ENCODE measurements around the gene PCSK9.

PCSK9 gene

DNA sequence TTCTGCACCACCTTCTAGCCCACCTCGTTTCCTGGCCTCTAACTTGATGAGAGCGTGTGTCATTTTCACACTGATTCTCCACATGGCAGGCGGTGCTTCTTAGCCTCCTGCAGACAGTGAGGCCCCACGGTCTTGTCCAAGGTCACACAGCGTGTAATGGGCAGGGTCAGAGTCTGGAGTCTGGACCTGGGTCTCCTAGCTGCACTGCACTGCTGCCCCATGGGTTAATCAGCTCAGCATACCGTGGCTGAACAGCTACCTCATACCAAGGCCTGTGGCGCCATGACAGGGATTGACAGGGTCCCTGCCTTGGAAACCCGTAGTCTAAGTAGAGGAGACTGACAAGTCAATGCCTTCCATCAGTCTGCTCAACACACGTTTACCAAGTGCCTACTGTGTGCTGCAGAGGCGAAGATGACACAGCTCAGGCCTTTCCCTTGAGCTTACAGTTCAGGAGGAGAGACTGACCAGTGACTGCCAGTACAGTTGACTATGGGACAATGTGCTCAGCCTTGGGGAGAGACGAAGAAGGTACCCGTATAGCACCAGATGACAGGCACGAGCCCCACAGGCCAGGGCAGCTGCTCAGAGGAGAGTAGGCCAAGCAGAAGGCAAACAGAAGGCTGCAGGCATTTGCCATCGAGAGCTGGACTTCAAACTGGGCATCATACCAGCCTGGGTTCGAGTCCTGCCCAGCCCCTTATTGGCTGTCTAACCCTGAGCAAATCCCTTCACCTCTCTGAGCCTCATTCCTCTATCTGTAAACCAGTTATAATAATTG, 5.5 kb downstream of the PCSK9 start:
- no peak for DNase-seq

DNA sequence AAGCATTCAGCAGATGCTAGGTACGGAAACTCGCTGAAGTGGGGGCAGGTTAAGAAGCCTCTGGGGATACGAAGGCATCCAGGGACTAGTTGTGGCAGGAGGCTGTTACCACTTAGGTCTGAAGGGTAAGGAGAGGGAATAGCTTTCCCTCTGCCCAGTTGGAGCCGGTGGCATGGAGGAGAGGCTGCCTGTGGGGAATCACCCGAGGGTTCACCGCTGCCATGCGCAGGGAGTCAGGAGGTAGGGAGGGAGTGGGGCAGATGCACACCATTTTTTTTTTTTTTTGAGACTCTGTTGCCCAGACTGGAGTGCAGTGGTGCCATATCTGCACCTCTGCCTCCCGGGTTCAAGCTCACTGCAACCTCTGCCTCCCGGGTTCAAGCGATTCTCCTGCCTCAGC, 6.1 kb downstream of the PCSK9 start:
- DNase-seq = no peak

DNA sequence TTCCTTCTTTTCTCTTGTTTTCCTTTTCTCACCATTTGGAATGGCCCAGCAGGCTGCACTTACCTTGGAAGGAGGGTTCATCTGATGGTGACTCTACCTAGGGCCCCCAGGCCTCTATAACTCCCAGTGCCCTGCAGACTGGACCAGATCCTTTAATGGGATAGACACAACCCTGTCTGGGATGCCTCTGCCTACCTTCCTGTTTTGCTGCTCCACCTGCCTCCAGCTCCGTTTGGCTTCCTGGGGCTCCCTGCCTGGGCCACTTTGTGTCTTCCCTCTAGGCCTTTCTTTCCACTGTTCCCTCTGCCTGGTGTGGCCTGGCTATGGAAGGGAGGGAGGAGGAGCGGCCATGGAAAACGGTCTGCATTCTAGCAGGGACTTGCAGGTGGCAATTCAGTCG, 7.5 kb downstream of the PCSK9 start:
- no peak for DNase-seq

DNA sequence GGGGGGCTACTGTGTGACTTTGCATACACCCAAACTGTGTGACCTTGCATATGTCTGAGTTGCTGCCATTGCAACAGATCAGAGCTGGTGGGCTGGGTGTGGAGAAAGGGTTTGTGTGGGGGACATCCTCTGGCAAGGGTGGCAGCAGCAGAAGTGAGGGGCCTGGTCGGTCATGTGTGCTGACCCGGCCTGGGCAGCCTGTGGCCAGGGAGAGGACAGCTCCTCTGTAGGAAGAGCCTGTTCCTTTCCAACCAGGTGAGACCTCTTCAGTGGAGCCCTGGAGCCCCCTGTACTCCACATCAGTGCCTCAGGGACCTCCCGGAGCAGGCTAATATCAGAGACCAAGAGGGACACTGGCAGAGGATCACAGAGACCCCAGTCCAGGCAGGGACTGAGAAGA, 8.3 kb downstream of the PCSK9 start:
- no peak for DNase-seq

DNA sequence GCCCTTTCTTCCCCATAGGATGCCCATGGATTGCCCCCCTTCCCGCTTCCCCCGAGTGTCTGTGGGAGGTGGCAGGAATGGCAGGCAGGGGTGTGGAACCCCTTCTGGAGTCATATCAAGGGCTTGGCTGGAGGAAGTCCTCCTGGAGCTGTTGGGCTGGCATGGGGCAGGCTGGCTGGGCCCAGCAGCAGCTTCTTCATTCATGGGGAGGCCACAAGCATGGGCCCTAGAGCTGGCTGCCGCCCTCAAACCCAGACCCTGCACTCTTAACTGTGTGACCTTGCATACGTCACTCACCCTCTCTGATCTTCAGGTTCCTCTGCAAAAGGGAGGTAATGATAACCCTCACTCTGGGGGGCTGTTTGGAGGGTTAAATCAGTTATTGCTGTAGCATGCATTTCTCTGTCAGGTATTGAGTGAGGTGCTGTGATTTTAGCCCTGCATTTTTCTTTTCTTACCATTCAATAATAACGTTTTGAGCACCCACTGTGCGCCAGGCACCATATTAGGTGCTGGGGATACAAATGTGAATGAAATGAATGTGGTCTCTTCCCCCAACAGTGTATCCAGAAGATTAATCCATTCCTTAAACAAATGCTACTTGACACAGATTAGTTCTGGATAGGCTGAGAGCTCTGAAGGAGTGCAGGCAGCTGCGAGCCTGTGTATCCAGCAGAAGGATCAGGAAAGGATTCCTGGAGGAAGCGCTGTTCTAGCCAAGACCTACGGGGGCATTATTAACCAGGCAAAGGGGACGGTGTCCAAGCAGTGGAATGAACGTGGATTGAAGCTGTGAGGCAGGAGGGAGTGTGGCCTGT, 9.3 kb downstream of the PCSK9 start:
- no peak for DNase-seq

DNA sequence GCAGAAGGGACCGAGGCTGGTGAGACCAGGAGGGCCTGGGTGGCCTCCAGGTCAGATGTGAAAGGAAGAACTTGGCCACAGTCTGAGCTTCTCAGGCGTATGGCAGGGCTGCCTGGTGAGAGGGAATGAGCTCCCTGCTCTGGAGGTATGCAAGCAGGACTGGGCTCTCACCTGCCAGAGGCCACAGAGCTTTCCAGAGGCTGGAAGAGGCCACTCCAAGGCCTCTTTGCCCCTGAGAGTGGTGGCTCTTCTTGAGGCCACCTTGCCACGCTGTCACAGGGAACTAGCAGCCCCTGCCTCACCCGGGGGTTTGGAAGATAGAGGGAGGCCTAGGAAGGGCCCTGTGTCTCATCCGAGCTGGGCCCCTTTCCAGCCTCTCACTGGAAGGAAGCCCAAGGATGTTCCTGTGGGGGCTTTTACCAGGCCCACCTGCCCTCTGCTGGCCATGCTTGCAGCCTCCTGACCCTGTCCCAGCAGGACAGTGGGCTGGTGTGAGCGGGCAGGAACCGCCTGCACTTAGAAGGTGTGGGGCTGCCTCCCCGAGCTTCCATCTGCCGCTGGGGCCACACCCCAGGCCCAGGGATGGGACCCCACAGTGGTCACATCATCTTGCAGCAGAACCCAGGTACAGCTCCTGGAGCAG, 10.0 kb downstream of the PCSK9 start:
- no peak for DNase-seq

GRCh38 chr1:55049914-55050278, 10.5 kb downstream of the PCSK9 start:
- no peak for DNase-seq

DNA sequence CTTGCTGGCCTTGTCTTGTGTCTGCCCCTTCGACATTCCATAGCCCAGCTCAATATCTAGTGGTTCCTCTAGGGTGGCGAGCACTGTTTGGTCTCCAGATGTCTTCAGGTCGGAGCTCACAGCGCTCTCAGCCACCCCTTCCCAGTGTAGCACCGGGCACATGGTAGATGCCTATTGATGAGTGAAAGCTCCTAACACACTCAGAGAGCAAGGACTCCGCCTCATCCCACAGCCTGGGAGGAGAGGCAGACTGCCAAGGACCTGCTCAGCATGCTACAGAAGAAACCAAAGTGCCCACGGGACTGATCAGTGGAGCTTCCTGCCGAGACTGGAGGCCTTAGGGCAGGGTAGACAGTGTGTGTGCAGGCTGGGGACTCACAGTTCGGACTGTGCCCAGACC, 10.9 kb downstream of the PCSK9 start:
- DNase-seq = no peak

GRCh38 chr1:55051169-55051568, 11.8 kb downstream of the PCSK9 start:
- no peak for DNase-seq

DNA sequence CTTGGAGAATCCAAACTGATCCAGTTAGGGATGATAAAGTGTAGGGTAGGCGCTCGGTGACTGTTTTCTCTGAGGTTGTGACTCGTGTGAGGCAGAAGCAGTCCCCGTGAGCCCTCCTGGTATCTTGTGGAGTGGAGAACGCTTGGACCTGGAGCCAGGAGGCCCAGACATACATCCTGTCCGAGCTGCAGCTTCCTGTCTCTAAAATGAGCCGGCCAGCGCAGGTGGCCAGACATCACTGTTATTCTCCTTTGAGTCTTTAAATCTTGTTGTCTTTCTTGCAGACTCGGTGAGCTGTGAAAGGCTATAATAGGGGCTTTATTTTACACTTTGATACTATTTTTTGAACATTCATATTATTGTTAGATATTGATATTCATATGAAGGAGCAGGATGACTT, 12.3 kb downstream of the PCSK9 start:
- DNase-seq = no peak

DNA sequence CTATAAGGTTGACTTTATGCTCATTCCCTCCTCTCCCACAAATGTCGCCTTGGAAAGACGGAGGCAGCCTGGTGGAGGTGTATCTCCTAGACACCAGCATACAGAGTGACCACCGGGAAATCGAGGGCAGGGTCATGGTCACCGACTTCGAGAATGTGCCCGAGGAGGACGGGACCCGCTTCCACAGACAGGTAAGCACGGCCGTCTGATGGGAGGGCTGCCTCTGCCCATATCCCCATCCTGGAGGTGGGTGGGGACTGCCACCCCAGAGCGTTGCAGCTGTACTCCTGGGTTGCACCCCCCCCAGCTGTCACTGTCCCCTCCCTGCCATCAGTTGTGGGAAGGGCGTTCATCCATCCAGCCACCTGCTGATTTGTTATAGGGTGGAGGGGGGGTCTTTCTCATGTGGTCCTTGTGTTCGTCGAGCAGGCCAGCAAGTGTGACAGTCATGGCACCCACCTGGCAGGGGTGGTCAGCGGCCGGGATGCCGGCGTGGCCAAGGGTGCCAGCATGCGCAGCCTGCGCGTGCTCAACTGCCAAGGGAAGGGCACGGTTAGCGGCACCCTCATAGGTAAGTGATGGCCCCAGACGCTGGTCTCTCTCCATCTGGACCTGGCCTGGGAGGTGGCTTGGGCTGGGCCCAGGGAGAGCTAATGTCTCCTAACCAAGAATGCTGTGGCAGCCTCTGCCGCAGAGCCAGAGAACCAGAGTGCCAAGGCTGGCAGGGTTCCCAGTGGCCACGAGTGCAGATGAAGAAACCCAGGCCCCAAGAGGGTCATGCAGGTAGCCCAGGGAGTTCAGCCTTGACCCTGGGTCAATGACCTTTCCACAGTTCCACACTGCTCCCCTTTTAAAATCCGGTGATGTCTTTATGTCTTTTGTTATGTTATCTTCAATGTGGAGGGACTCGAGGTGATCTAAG, 13.1 kb downstream of the PCSK9 start:
- DNase-seq = no peak

- no peak for DNase-seq
Observed at GRCh38 chr1:55053265-55053954, 14.1 kb downstream of the PCSK9 start.

DNA sequence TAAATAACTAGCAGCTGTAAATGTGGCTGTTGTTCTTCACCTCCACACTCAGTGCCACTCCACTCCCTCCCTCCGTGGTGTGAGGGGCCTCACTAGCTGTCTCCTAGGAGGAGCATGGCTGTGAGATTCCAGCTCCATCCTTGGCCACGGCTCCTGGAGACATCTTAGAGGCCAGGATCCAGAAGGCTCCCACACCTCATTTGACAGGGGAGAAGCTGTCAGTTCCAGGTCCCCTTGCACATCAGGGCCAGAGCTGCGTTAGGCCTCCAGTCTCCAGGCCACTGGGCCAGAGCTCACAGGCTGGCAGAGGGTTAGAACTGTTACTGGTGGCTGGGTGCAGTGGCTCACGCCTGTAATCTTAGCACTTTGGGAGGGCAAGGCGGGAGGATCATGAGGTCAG, 15.0 kb downstream of the PCSK9 start:
- DNase-seq = no peak

- no peak for DNase-seq
Observed at GRCh38 chr1:55055084-55055882, 15.9 kb downstream of the PCSK9 start.

GRCh38 chr1:55055951-55056631, 16.7 kb downstream of the PCSK9 start:
- DNase-seq = no peak

GRCh38 chr1:55056632-55056992, 17.3 kb downstream of the PCSK9 start:
- no peak for DNase-seq

DNA sequence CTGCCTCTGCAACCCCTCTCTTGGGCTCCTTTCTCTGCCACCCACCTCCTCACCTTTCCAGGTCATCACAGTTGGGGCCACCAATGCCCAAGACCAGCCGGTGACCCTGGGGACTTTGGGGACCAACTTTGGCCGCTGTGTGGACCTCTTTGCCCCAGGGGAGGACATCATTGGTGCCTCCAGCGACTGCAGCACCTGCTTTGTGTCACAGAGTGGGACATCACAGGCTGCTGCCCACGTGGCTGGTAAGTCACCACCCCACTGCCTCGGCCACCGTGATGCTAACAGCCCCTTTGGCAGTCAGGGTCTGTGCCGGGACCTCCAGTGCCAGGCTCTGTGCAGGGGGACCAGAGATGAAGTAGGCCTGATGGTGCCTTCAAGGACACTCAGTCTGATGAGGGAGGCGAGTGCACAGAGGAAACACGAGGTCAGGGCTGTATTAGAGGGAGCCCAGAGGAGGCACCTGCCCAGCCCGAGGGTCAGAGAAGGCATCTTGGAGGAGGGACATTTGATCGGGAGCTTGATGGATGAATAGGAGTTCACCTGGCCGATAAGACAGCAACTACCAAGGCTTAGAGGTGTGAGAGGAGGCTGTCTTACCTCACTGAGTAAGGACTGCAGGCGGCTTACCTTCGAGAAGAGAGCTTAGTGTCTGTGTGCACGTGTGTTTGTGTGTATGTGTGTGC, 18.1 kb downstream of the PCSK9 start:
- DNase-seq = no peak

GRCh38 chr1:55057956-55058298, 18.6 kb downstream of the PCSK9 start:
- DNase-seq = no peak

- no peak for DNase-seq
Observed at GRCh38 chr1:55059302-55060132, 20.2 kb downstream of the PCSK9 start.
